ENCODE results near the gene PLCL2.

The PLCL2 gene

DNA sequence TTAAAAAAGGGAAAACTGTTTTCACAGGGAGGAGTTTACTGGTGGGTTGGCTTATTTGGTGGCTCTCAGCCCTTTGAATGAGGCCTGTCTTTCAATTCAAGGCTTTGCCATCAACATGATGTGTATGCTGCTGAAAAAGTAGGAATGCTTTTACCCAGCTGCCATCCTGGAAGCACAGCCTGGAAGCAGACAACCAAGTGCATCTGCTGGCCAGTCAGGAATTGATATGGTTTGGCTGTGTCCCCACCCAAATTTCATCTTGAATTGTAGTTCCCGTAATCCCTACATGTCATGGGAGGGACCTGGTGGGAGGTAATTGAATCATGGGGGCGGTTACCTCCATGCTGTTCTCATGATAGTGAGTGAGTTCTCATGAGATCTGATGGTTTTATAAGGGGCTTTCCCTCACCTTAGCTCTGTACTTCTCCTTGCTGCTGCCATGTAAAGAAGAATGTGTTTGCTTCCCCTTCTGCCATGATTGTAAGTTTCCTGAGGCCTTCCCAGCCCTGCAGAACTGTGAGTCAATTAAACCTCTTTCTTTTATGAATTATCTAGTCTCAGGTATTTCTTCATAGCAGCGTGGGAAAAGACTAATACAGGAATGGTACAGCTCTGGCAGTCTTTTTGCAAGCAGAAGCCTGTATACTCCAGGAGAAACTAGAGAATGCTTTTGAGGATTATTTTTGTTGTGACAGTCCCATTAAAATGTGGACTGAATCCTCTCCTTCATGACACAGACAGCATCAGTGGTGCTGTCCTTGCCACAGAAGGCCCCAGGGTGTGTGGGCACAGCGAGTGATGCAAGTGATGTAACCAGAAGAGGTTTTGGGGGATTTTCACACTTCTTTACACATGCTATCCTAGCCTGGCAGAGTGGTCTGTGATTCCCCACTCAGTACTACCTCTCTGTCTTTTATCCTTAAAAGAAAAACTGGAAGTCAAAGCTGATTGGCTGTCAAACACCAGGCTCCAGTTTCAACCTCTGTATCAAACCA is 20.0 kb downstream of the PLCL2 start:
- H3K27ac ChIP-seq = no peak overlapping the region
- H3K36me3 ChIP-seq (ENCODE audit: insufficient read depth, low read length) = no peaks in the 10 kb centered on the region
- DNase-seq (ENCODE audit: low read depth, low spot score) = no peak
- no peak overlapping the region for H3K4me3 ChIP-seq
- no peaks in the 10 kb centered on the region for H3K9me3 ChIP-seq (ENCODE audit: low read depth, low read length)
- TF ChIP-seq POLR2AphosphoS5 (IDR thresholded peaks at IDR 0.05; ENCODE audit: borderline replicate concordance, low read depth, low read length) (no peak), EZH2 (IDR thresholded peaks at IDR 0.05) (no peak), FOXP2 (optimal IDR thresholded peaks at IDR 0.05; ENCODE audit: control extremely low read depth, extremely low read length, insufficient read depth) (no peak)
- no peak overlapping the region for H3K9ac ChIP-seq (ENCODE audit: insufficient read length)

DNA sequence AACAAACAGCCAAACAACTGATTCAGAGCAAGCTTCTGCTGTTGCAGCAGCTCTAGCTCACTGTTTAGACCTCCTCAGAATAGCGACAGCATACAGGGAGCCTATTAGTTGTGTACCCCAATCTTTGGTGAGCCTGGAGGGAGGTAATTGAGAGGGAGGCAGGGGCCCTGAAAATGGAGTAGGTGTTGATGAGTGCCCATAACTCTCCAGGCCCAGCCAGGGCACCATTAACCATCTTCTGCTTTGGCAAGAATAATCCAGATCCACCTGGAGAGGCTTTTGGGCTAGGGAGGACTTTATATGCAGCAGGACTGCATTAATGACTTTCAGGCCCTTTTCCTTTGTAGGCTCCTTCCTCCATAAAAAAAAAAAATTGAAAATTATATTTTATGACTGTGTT is 20.9 kb downstream of the PLCL2 start:
- Histone ChIP-seq H3K9me3 (ENCODE audit: low read depth, low read length) (no peaks in the 10 kb centered on the region), H3K4me3 (no peak overlapping the region), H3K27ac (no peak overlapping the region), H3K9ac (ENCODE audit: insufficient read length) (no peak overlapping the region), H3K36me3 (ENCODE audit: insufficient read depth, low read length) (no peaks in the 10 kb centered on the region)
- TF ChIP-seq FOXP2 (optimal IDR thresholded peaks at IDR 0.05; ENCODE audit: control extremely low read depth, extremely low read length, insufficient read depth) (no peak), POLR2AphosphoS5 (IDR thresholded peaks at IDR 0.05; ENCODE audit: borderline replicate concordance, low read depth, low read length) (no peak), EZH2 (IDR thresholded peaks at IDR 0.05) (no peak)
- no peak for DNase-seq (ENCODE audit: low read depth, low spot score)

DNA sequence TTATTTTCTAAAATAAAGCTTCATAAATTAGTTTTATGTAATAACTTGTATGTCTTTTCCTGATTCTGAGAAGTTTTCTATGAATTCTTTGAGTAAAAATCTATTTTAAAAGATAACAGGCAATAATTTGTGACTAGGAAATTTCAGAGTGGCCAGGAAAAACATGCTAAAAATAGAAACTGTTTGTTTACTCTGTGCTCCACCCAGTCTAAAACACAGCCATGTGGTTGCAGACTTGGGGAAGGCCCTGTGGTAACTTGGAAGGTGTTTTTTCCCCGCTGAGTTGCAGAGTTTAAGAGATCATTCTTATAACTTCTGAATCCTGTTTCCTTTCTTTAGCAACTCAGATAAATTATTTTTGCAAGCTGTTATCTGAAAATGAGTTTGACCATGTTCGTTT is 21.9 kb downstream of the PLCL2 start:
- Histone ChIP-seq H3K9me3 (ENCODE audit: low read depth, low read length) (no peaks in the 10 kb centered on the region), H3K4me3 (no peak overlapping the region), H3K27ac (no peak overlapping the region), H3K36me3 (ENCODE audit: insufficient read depth, low read length) (no peaks in the 10 kb centered on the region), H3K9ac (ENCODE audit: insufficient read length) (no peak overlapping the region)
- no peak for DNase-seq (ENCODE audit: low read depth, low spot score)
- TF ChIP-seq FOXP2 (optimal IDR thresholded peaks at IDR 0.05; ENCODE audit: control extremely low read depth, extremely low read length, insufficient read depth) = no peak
- TF ChIP-seq EZH2 (IDR thresholded peaks at IDR 0.05) = no peak
- no peak for TF ChIP-seq POLR2AphosphoS5 (IDR thresholded peaks at IDR 0.05; ENCODE audit: borderline replicate concordance, low read depth, low read length)

DNA sequence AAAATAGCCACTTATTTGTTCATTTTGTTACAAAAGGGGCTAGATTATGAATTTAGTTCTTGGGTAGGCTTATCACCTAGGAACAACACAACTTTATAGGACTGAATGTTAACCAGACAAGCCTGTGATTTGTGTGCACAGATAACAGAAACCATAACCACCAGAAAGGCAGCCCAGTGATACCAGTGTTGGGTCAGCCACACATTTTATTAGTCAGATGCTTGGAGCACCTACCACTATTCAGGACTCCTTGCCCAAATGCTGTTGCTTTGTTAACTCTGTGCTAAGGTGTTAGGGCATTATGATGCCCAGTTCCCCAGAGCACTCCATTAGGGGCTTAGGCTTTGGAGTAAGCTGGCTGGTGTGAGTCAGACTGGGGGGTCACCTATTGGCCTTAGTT is 22.5 kb downstream of the PLCL2 start:
- Histone ChIP-seq H3K4me3 (no peak overlapping the region), H3K9me3 (ENCODE audit: low read depth, low read length) (no peaks in the 10 kb centered on the region), H3K27ac (no peak overlapping the region), H3K36me3 (ENCODE audit: insufficient read depth, low read length) (no peaks in the 10 kb centered on the region), H3K9ac (ENCODE audit: insufficient read length) (no peak overlapping the region)
- DNase-seq (ENCODE audit: low read depth, low spot score) = no peak
- TF ChIP-seq POLR2AphosphoS5 (IDR thresholded peaks at IDR 0.05; ENCODE audit: borderline replicate concordance, low read depth, low read length) = no peak
- TF ChIP-seq FOXP2 (optimal IDR thresholded peaks at IDR 0.05; ENCODE audit: control extremely low read depth, extremely low read length, insufficient read depth) = no peak
- TF ChIP-seq EZH2 (IDR thresholded peaks at IDR 0.05) = no peak

DNA sequence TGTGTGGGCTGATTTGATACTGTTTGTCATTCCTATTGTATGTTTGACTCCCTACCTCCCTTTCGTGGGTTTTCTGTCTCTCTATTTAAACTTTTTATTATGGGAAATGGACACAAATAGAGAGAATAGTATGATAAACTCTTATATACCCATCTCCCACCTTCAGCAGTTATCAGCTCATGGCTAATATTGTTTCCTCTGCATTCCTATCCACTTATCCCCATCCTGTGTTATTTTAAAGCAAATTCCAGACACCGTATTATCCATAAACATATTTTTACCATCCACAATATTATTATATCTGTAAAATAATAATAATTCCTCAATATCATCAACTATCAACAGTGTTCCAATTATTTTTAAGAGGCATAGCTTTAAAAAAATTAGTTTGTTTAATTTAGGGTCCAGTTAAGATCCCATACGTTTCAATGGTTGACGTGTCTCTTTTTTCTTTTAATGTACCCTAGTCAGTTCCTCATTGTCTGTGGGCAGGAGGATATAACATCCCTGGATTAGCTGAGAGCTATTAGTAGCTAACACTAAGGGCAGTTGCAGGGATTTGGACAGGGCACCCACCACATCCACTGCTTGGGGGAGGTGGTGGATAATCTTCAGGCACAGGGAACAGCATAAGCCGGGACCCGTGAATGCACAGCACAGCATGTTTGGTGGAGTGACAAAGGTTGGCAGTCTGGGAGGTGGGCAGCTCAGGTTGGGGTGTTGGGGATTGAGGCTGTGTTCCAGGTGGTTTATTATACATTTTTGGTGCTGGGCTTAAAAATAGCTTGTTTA is 23.5 kb downstream of the PLCL2 start:
- Histone ChIP-seq H3K9me3 (ENCODE audit: low read depth, low read length) (no peaks in the 10 kb centered on the region), H3K36me3 (ENCODE audit: insufficient read depth, low read length) (no peaks in the 10 kb centered on the region), H3K9ac (ENCODE audit: insufficient read length) (no peak overlapping the region), H3K27ac (no peak overlapping the region), H3K4me3 (no peak overlapping the region)
- no peak for DNase-seq (ENCODE audit: low read depth, low spot score)
- TF ChIP-seq EZH2 (IDR thresholded peaks at IDR 0.05) (no peak), POLR2AphosphoS5 (IDR thresholded peaks at IDR 0.05; ENCODE audit: borderline replicate concordance, low read depth, low read length) (no peak), FOXP2 (optimal IDR thresholded peaks at IDR 0.05; ENCODE audit: control extremely low read depth, extremely low read length, insufficient read depth) (no peak)

DNA sequence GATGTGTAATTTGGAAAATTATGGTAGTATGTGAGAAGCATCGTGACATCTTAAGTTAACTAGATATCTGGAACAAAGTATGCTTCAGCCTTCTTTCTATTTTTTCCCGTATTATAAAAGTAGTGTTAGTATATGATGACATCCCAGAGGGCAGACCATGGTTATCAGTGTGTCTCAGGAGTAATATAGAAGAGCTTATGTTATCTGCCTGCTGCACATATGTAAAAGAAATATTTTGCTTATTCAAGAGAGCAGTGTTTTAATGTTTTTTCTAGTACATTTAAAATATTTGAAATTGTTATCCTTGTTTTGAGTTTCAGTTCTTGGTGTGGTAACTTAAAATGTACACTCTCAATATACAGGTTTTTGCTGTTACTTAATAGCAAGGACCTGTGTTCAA is 24.1 kb downstream of the PLCL2 start:
- Histone ChIP-seq H3K36me3 (ENCODE audit: insufficient read depth, low read length) (no peaks in the 10 kb centered on the region), H3K4me3 (no peak overlapping the region), H3K27ac (no peak overlapping the region), H3K9ac (ENCODE audit: insufficient read length) (no peak overlapping the region), H3K9me3 (ENCODE audit: low read depth, low read length) (no peaks in the 10 kb centered on the region)
- no peak for TF ChIP-seq POLR2AphosphoS5 (IDR thresholded peaks at IDR 0.05; ENCODE audit: borderline replicate concordance, low read depth, low read length)
- no peak for TF ChIP-seq FOXP2 (optimal IDR thresholded peaks at IDR 0.05; ENCODE audit: control extremely low read depth, extremely low read length, insufficient read depth)
- no peak for TF ChIP-seq EZH2 (IDR thresholded peaks at IDR 0.05)
- DNase-seq (ENCODE audit: low read depth, low spot score) = no peak

DNA sequence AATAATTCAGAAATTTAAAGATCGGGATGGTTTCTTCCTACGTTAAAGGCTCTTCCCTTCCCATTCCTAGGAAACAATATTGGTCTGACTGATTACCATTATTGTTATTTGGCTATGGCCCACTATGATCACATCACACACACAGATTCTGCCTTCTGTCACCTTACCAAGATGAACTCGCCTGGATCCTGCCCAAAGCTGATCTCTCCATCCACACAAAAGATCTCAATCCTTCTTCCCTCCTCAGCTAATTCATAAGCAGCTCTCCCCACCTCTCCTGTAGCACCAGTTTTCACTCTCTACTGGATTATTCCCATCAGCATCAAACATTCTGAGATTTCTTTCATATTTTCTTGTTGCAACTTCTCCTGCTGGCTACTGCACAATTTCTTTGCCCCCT is 25.0 kb downstream of the PLCL2 start:
- no peak overlapping the region for H3K9ac ChIP-seq (ENCODE audit: insufficient read length)
- H3K36me3 ChIP-seq (ENCODE audit: insufficient read depth, low read length) = no peaks in the 10 kb centered on the region
- H3K4me3 ChIP-seq = no peak overlapping the region
- no peak for DNase-seq (ENCODE audit: low read depth, low spot score)
- no peak overlapping the region for H3K27ac ChIP-seq
- TF ChIP-seq POLR2AphosphoS5 (IDR thresholded peaks at IDR 0.05; ENCODE audit: borderline replicate concordance, low read depth, low read length) = no peak
- no peak for TF ChIP-seq EZH2 (IDR thresholded peaks at IDR 0.05)
- no peak for TF ChIP-seq FOXP2 (optimal IDR thresholded peaks at IDR 0.05; ENCODE audit: control extremely low read depth, extremely low read length, insufficient read depth)
- H3K9me3 ChIP-seq (ENCODE audit: low read depth, low read length) = no peaks in the 10 kb centered on the region

DNA sequence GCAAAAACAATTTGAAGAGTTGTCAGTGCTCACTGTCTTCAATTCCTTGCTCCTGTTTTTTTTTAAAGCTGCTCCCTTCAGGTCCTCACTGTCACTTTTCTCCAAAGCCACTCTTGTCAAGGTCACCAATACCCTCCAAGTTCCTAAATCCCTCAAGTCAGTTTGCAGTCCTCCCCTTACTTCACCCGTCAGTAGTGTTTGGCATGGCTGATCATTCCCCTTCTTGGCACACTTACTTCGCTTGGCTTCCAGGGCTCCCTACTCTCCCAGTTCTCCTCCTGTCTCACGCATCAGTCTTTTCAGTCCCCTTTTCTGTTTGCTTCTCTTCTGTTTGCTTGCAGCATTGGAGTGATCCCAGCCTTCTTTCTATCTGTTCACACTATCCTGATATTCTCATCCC is 25.5 kb downstream of the PLCL2 start:
- Histone ChIP-seq H3K9me3 (ENCODE audit: low read depth, low read length) (no peaks in the 10 kb centered on the region), H3K9ac (ENCODE audit: insufficient read length) (no peak overlapping the region), H3K4me3 (no peak overlapping the region), H3K36me3 (ENCODE audit: insufficient read depth, low read length) (no peaks in the 10 kb centered on the region), H3K27ac (no peak overlapping the region)
- DNase-seq (ENCODE audit: low read depth, low spot score) = no peak
- TF ChIP-seq POLR2AphosphoS5 (IDR thresholded peaks at IDR 0.05; ENCODE audit: borderline replicate concordance, low read depth, low read length) = no peak
- no peak for TF ChIP-seq FOXP2 (optimal IDR thresholded peaks at IDR 0.05; ENCODE audit: control extremely low read depth, extremely low read length, insufficient read depth)
- no peak for TF ChIP-seq EZH2 (IDR thresholded peaks at IDR 0.05)

All from SK-N-MC (cell line).